Panc1 (cell line): ENCODE measurements around the gene LNPEP. TPM values are rescaled to one million over a fixed set of nuclear protein-coding genes. Genes with fewer than 3 reads are reported as not detected.

Experiments
- ATAC-seq: fragments of 200-7000 bp; cut with Tn5 transposase; 2 replicates; pipeline ENCODE4 v1.9.1; 2020; ENCODE audit warnings: mild to moderate bottlenecking, moderate library complexity
- BruUV-seq: library from RNA; stranded (reverse); fragments of 400-500 nt; replicated peaks from 2 replicates; lab custom pipeline; 2021; lab: Mats Ljungman, UMichigan
- CTCF ChIA-PET: fragments of 300-600 bp; sonication (Branson Sonifier 250); formaldehyde crosslinking; loops from one replicate; lab custom pipeline; 2022; ENCODE audit warnings: antibody characterized with exemption; lab: Charles Lee
- POLR2A ChIA-PET: fragments of 300-600 bp; sonication (Branson Sonifier 250); formaldehyde crosslinking; loops from one replicate; lab custom pipeline; 2022; ENCODE audit warnings: antibody characterized with exemption; lab: Charles Lee
- DNase-seq: peaks from one replicate; pipeline ENCODE4 v3.0.0-alpha.2; 2010; ENCODE audit warnings: low read depth, low spot score
- H3K27ac ChIP-seq: 2 replicates; pipeline ENCODE4 v1.5.1; 2011; ENCODE audit warnings: mild to moderate bottlenecking, low read length, inconsistent platforms
- H3K27me3 ChIP-seq: fragments of 200-500 bp; sonication (Bioruptor generic); 2 replicates; pipeline ENCODE4 v1.6.0; 2014; ENCODE audit warnings: low read length, inconsistent platforms; ENCODE audit not compliant: control insufficient read depth, insufficient read depth
- H3K36me3 ChIP-seq: fragments of 200-500 bp; sonication (Bioruptor generic); 2 replicates; pipeline ENCODE4 v1.5.1; 2014; ENCODE audit warnings: inconsistent platforms, mild to moderate bottlenecking, low read length, moderate library complexity; ENCODE audit not compliant: control insufficient read depth, insufficient read depth
- H3K4me1 ChIP-seq: 2 replicates; pipeline ENCODE4 v1.5.1; 2011; ENCODE audit warnings: inconsistent platforms, mild to moderate bottlenecking, low read length, moderate library complexity; ENCODE audit not compliant: control insufficient read depth, insufficient read depth
- H3K4me3 ChIP-seq, 2 experiments: 2 replicates each; pipeline ENCODE4 v1.5.1; 2011 to 2012; ENCODE audit warnings: low read depth in 2 of 2, low read length in 2 of 2, mild to moderate bottlenecking in 2 of 2, inconsistent platforms in 1 of 2, moderate library complexity in 1 of 2
- H3K9me3 ChIP-seq: fragments of 200-500 bp; sonication (Bioruptor generic); 2 replicates; pipeline ENCODE4 v1.5.1; 2014; ENCODE audit warnings: low read depth, mild to moderate bottlenecking, inconsistent platforms, low read length, moderate library complexity; ENCODE audit not compliant: control insufficient read depth, insufficient read depth
- CTCF ChIP-seq: fragments of 450-650 bp; IDR thresholded peaks from 2 replicates; pipeline ENCODE4 v1.5.1; 2017; ENCODE audit warnings: mild to moderate bottlenecking
- POLR2AphosphoS5 ChIP-seq: IDR thresholded peaks from 2 replicates; pipeline ENCODE4 v1.6.1; 2012; ENCODE audit warnings: mild to moderate bottlenecking, low read depth, low read length, moderate library complexity
- REST ChIP-seq, 2 experiments: IDR thresholded peaks; 2 replicates each; pipeline ENCODE4 v1.6.1; 2011 to 2012; ENCODE audit warnings: low read depth in 2 of 2, control low read depth in 1 of 2, low read length in 1 of 2, mild to moderate bottlenecking in 1 of 2, moderate library complexity in 1 of 2; ENCODE audit not compliant: insufficient read depth in 1 of 2
- SIN3A ChIP-seq: IDR thresholded peaks from 2 replicates; pipeline ENCODE4 v1.6.1; 2012; ENCODE audit warnings: low read depth, mild to moderate bottlenecking, low read length, moderate library complexity, borderline replicate concordance; ENCODE audit not compliant: insufficient read depth
- TCF7L2 ChIP-seq: IDR thresholded peaks from 2 replicates; pipeline ENCODE4 v1.6.1; 2011; ENCODE audit warnings: mild to moderate bottlenecking, low read depth, low read length, inconsistent platforms
- in situ Hi-C: cut with HindIII; loops from 2 replicates; pipeline ENCODE4 v1.10.0; 2016; ENCODE audit warnings: low sequenced_read_pairs, low pct_unique_long_range_greater_than_20kb
- intact Hi-C: fragments of 100-400 bp; cut with micrococcal nuclease; formaldehyde crosslinking; loops from one replicate; pipeline ENCODE4 v1.10.0; 2022; ENCODE audit not compliant: unreplicated experiment
- total RNA-seq: library from RNA; stranded (reverse); gene quantifications from one replicate; pipeline ENCODE4 v1.2.1, GENCODE V29; 2021; ENCODE audit not compliant: unreplicated experiment

LNPEP gene
- total RNA-seq, 1 experiment from 2014 or later: 46.6 TPM

DNA sequence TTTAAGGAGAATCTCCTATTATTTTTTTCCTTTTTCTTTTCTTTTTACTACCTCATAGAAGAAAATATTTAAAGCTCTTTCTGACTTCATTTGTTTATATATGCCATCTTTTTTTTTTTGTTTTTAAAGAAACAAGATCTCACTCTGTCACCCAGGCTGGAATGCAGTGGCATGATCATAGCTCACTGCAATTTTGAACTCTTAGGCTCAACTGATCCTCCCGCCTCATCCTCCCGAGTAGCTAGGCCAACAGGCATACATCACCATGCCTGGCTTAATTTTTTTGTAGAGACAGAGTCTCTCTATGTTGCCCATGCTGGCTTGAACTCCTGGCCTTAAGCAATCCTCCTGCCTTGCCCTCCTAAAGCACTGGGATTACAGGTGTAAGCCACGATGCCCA lies 59.5 kb downstream of the LNPEP start:
- Histone ChIP-seq H3K27me3 (no peaks in the 10 kb centered on the region), H3K27ac (no peak overlapping the region), H3K4me3 (no peak overlapping the region), H3K4me1 (no peaks in the 10 kb centered on the region), H3K36me3 (peaks cover 19% of the 10 kb centered on the region), H3K9me3 (no peaks in the 10 kb centered on the region)
- ChIA-PET POLR2A (interaction anchor here (0.7 kb wide), 1 partner anchor 130 kb away, joined by 3 read pairs; no protein-coding TSS in a partner anchor), CTCF (no interaction called here)
- DNase-seq (no peak), ATAC-seq (no peak)
- intact Hi-C loops: loop anchor here (5.0 to 10.0 kb wide), 3 partner anchors 121 to 167 kb away; partner anchors contain the start of genes ERAP2 and LIX1
- TF ChIP-seq CTCF: no peak
- TF ChIP-seq POLR2AphosphoS5: no peak
- TF ChIP-seq TCF7L2: no peak
- TF ChIP-seq SIN3A: no peak
- TF ChIP-seq REST (IDR thresholded peaks at IDR 0.05; ENCODE audit: insufficient read depth in 1 of 2, low read depth in 2 of 2, low read length in 1 of 2): no peak
- in situ Hi-C loops: no loop called here
- BruUV-seq: no TSS peak

GRCh38 chr5:96997265-96997859 lies 61.5 kb downstream of the LNPEP start:
- POLR2A ChIA-PET: no interaction called here
- ATAC-seq (0 out of 2 replicates have a peak, but pooled peaks have one; percentile 65), DNase-seq (peak; percentile 20)
- no peak overlapping the region for H3K27ac ChIP-seq
- TF ChIP-seq CTCF (peak; percentile 53; the same call in 1 of the 2 replicates), TCF7L2 (no peak)
- H3K4me1 ChIP-seq: no peaks in the 10 kb centered on the region
- BruUV-seq: no TSS peak
- H3K36me3 ChIP-seq: peaks cover 15% of the 10 kb centered on the region
- CTCF ChIA-PET: interaction anchor here (1.1 kb wide), 2 partner anchors 128 to 145 kb away, joined by 4 to 8 read pairs; partner anchors contain the start of gene LIX1
- no peaks in the 10 kb centered on the region for H3K27me3 ChIP-seq
- no peak overlapping the region for H3K4me3 ChIP-seq
- in situ Hi-C loops (no loop called here), intact Hi-C loops (loop anchor here (5.0 to 10.0 kb wide), 3 partner anchors 123 to 165 kb away; partner anchors contain the start of genes ERAP2 and LIX1)
- no peaks in the 10 kb centered on the region for H3K9me3 ChIP-seq
